K562 (cell line): ENCODE measurements around the gene TMOD2. TPM values are rescaled to one million over a fixed set of nuclear protein-coding genes. Genes with fewer than 3 reads are reported as not detected.

Experiments
- ATAC-seq: fragments of 200-7000 bp; cut with Tn5 transposase; 3 replicates; pipeline ENCODE4 v1.9.1; 2020; ENCODE audit warnings: moderate library complexity
- BruUV-seq: library from RNA; stranded (reverse); fragments of 400-500 nt; replicated peaks from 2 replicates; lab custom pipeline; 2021; lab: Mats Ljungman, UMichigan
- CTCF ChIA-PET: fragments of 300-600 bp; formaldehyde crosslinking; extraction: SDS; loops from one replicate; lab custom pipeline; 2021; ENCODE audit warnings: low intra/inter-chr PET ratio; lab: Yijun Ruan, JAX
- POLR2A ChIA-PET: fragments of 300-600, 350-650 bp; sonication (Branson Sonifier 250); formaldehyde crosslinking; extraction: SDS; loops from one replicate; lab custom pipeline; 2021; ENCODE audit warnings: antibody characterized with exemption, inconsistent platforms; lab: Yijun Ruan, JAX
- DNase-seq, 4 experiments: peaks; one replicate each; pipeline versions ENCODE4 v3.0.0 to v3.0.0-alpha.2; 2011 to 2018; ENCODE audit warnings: low spot score in 3 of 4, mixed read lengths in 3 of 4; ENCODE audit errors: extremely low read depth in 1 of 4
- FAIRE-seq: peaks from 2 replicates; lab custom pipeline; 2011; peaks lifted over from hg19 to GRCh38; lab: Jason Lieb, UNC
- H2AFZ ChIP-seq: 2 replicates; pipeline ENCODE4 v1.6.0; 2011; ENCODE audit warnings: low read depth, low read length, control low read depth, inconsistent platforms
- H3K27ac ChIP-seq: fragments of 200-600 bp; 3 replicates; pipeline ENCODE4 v1.8.0; 2011; ENCODE audit warnings: low read depth, mild to moderate bottlenecking, control low read depth, inconsistent platforms, low read length, moderate library complexity, mixed read lengths; ENCODE audit errors: extremely low read depth
- H3K27me3 ChIP-seq, 2 experiments: fragments of 300-600 bp in 1 of 2; 2 replicates in 1 of 2; 3 replicates in 1 of 2; pipeline versions ENCODE4 v1.6.0 to v1.8.0; 2011; ENCODE audit warnings: inconsistent platforms in 2 of 2, low read length in 2 of 2, mild to moderate bottlenecking in 1 of 2, mixed read lengths in 1 of 2, moderate library complexity in 1 of 2; ENCODE audit not compliant: control insufficient read depth in 2 of 2, insufficient read depth in 2 of 2
- H3K36me3 ChIP-seq: fragments of 300-600 bp; 3 replicates; pipeline ENCODE4 v1.8.0; 2011; ENCODE audit warnings: mild to moderate bottlenecking, low read length, inconsistent platforms; ENCODE audit not compliant: control insufficient read depth, insufficient read depth
- H3K4me1 ChIP-seq, 2 experiments: fragments of 200-600 bp in 1 of 2; replicated peaks in 1 of 2; 2 replicates in 1 of 2; 3 replicates in 1 of 2; pipeline versions ENCODE4 v1.5.1 to v1.8.0; 2011; ENCODE audit warnings: inconsistent platforms in 2 of 2, low read length in 2 of 2, mild to moderate bottlenecking in 1 of 2, mixed read lengths in 1 of 2, moderate library complexity in 1 of 2; ENCODE audit not compliant: control insufficient read depth in 2 of 2, insufficient read depth in 2 of 2
- H3K4me2 ChIP-seq: 2 replicates; pipeline ENCODE4 v1.6.1; 2011; ENCODE audit warnings: low read length, control low read depth, inconsistent platforms, mixed read lengths; ENCODE audit not compliant: insufficient read depth
- H3K4me3 ChIP-seq: fragments of 200-600 bp; sonication (generic), shearing (Covaris generic); 2 replicates; pipeline ENCODE4 v1.5.1; 2016; ENCODE audit warnings: control low read depth, inconsistent platforms
- H3K79me2 ChIP-seq: fragments of 200-600 bp; 3 replicates; pipeline ENCODE4 v1.8.0; 2011; ENCODE audit warnings: low read length, inconsistent platforms; ENCODE audit not compliant: control insufficient read depth, insufficient read depth
- H3K9ac ChIP-seq, 2 experiments: 2 replicates each; pipeline versions ENCODE4 v1.6.0 to v1.6.1; 2011; ENCODE audit warnings: low read depth in 2 of 2, low read length in 2 of 2, control low read depth in 1 of 2, inconsistent platforms in 1 of 2, mild to moderate bottlenecking in 1 of 2, mixed read lengths in 1 of 2; ENCODE audit not compliant: insufficient read depth in 1 of 2
- H3K9me1 ChIP-seq: one replicate; pipeline ENCODE4 v1.6.0; 2011; ENCODE audit warnings: inconsistent platforms, mild to moderate bottlenecking, low read length, moderate library complexity; ENCODE audit not compliant: control insufficient read depth, insufficient read depth
- H3K9me3 ChIP-seq: replicated peaks from 2 replicates; pipeline ENCODE4 v1.5.1; 2011; ENCODE audit warnings: low read depth, low read length, inconsistent platforms; ENCODE audit not compliant: control insufficient read depth, insufficient read depth
- H4K20me1 ChIP-seq: replicated peaks from 2 replicates; pipeline ENCODE4 v1.6.1; 2011; ENCODE audit warnings: low read length, inconsistent platforms, mixed read lengths; ENCODE audit not compliant: control insufficient read depth, insufficient read depth
- BRF1 ChIP-seq: IDR thresholded peaks from 3 replicates; pipeline ENCODE4 v1.6.1; 2011; ENCODE audit warnings: borderline replicate concordance, mild to moderate bottlenecking; ENCODE audit not compliant: insufficient read length; ENCODE audit errors: extremely low read depth
- FOXP1 ChIP-seq: sonication (generic); formaldehyde crosslinking; IDR thresholded peaks from 2 replicates; pipeline ENCODE4 v1.8.0; 2022; ENCODE audit warnings: mild to moderate bottlenecking, missing genetic modification reagents
- IFI16 ChIP-seq: fragments of 250-450 bp; sonication (Bioruptor Pico); IDR thresholded peaks from 2 replicates; pipeline ENCODE4 v2.1.2; 2022; ENCODE audit warnings: mild to moderate bottlenecking, inconsistent platforms
- NFATC3 ChIP-seq: fragments of 450-650 bp; IDR thresholded peaks from 2 replicates; pipeline ENCODE4 v1.6.1; 2017; ENCODE audit warnings: mild to moderate bottlenecking
- NFIC ChIP-seq: fragments of 450-650 bp; IDR thresholded peaks from 2 replicates; pipeline ENCODE4 v1.6.1; 2017; ENCODE audit warnings: mild to moderate bottlenecking, inconsistent platforms
- ZFP1 ChIP-seq: fragments of 450-650 bp; formaldehyde crosslinking; IDR thresholded peaks from 2 replicates; pipeline ENCODE4 v1.4.0; 2020; ENCODE audit warnings: mild to moderate bottlenecking, mixed read lengths
- ZNF408 ChIP-seq: fragments of 250-450 bp; sonication (Bioruptor Pico); IDR thresholded peaks from 2 replicates; pipeline ENCODE4 v1.4.0; 2020; ENCODE audit warnings: low read depth, mild to moderate bottlenecking, moderate library complexity
- ZNF609 ChIP-seq: sonication (generic); formaldehyde crosslinking; IDR thresholded peaks from 2 replicates; pipeline ENCODE4 v1.8.1; 2023; ENCODE audit warnings: missing genetic modification reagents, mild to moderate bottlenecking, borderline replicate concordance
- WGBS: fragments of 100-300 bp; shearing (Covaris generic); methylation state at CpG from one replicate; pipeline ENCODE4 v1.1.6; 2016; ENCODE audit warnings: low coverage, mixed read lengths; ENCODE audit not compliant: insufficient coverage; ENCODE audit errors: missing lambda C conversion rate; 5-methylcytosine and 5-hydroxymethylcytosine counted together
- in situ Hi-C: fragments of 300-500 bp; cut with MboI; formaldehyde crosslinking; loops from 4 replicates; pipeline ENCODE4 v1.15.0; 2018; ENCODE audit warnings: inconsistent platforms, mixed read lengths
- intact Hi-C: fragments of 100-400 bp; cut with micrococcal nuclease; formaldehyde crosslinking; loops from 2 replicates; pipeline ENCODE4 v1.14.2; 2022
- polyA plus RNA-seq, 8 experiments: library from polyadenylated mRNA; depleted of rRNA in 4 of 8; stranded (reverse) in 5 of 8; unstranded in 3 of 8; fragments of >200 nt; fragmentation: Nextera tagmentation in 2 of 8; fragmentation: Illumina TruSeq in 1 of 8; extraction: Ambion mirVana in 2 of 8; extraction: Trizol in 1 of 8; gene quantifications; 2 replicates each; pipeline versions ENCODE4 v1.2.1 to v1.2.3, GENCODE V29; 2011 to 2014; ENCODE audit warnings: inconsistent platforms in 1 of 8, missing spikeins in 1 of 8
- total RNA-seq, 7 experiments: library from RNA; depleted of rRNA in 6 of 7; stranded (reverse); fragments of >200 nt in 6 of 7; fragmentation: Illumina TruSeq in 2 of 7; extraction: Trizol in 2 of 7; gene quantifications; 2 replicates each; pipeline versions ENCODE4 v1.2.1 to v1.2.3, GENCODE V29; 2011 to 2021; ENCODE audit warnings: low replicate concordance in 1 of 7

TMOD2 gene
- total and polyA plus RNA-seq, 9 of the 15 experiments (the other 6 are each of a cell fraction or from before 2014, with no cell fraction given): 0.49 to 3.8 (median 3.0) TPM

- no peak for TF ChIP-seq IFI16 (CRISPR knock-in tag)
- TF ChIP-seq FOXP1 (CRISPR knock-in tag): no peak
- TF ChIP-seq BRF1: no peak
- no peak for TF ChIP-seq ZNF408
- TF ChIP-seq ZNF609 (CRISPR knock-in tag): no peak
- TF ChIP-seq, all 486 proteins: peak for 2
Observed at GRCh38 chr15:51718219-51718618, 33.2 kb upstream of the TMOD2 start (continued).

- Histone ChIP-seq H3K9me1 (no peaks in the 10 kb centered on the region), H3K4me3 (no peak overlapping the region), H3K27me3 (no peaks in the 10 kb centered on the region), H3K9me3 (no peaks in the 10 kb centered on the region), H3K79me2 (no peaks in the 10 kb centered on the region), H3K9ac (no peak overlapping the region), H3K4me2 (no peak overlapping the region), H2AFZ (no peak overlapping the region), H3K36me3 (peaks cover 30% of the 10 kb centered on the region; the same call in 2 of the 3 replicates), H3K27ac (no peak overlapping the region), H4K20me1 (no peaks in the 10 kb centered on the region), H3K4me1 (peaks cover 0 to 10% of the 10 kb centered on the region in 2 experiments; a peak in 2 of 5 replicates)
- DNase-seq: no peak
- ChIA-PET CTCF (no interaction called here), POLR2A (interaction anchor here (1.1 kb wide), 1 partner anchor 16 kb away, joined by 3 read pairs; no protein-coding TSS in a partner anchor)
- BruUV-seq: no TSS peak
- in situ Hi-C loops (no loop called here), intact Hi-C loops (no loop called here)
- TF ChIP-seq NFATC3 (no peak), ZFP1 (no peak), NFIC (no peak)
- FAIRE-seq: no peak
- 43% methylated on average over 3 of the region's 3 CpGs for WGBS
- ATAC-seq: no peak
Observed at GRCh38 chr15:51718746-51719145, 32.7 kb upstream of the TMOD2 start.
